Measurements from ENCODE around the gene PIP4K2A.

The PIP4K2A gene

GRCh38 chr10:22712956-22713852 is 1.2 kb downstream of the PIP4K2A start:
- H3K27me3 Mint-ChIP-seq: peaks cover 4% of the 10 kb centered on the region
- peak overlapping the region; percentile 84 for H3K27ac Mint-ChIP-seq
- intact Hi-C loops (cut with micrococcal nuclease): loop anchor here (5.0 to 10.0 kb wide), 5 partner anchors 106 to 1188 kb away; partner anchors contain the start of genes DNAJC1 and SKIDA1
- H3K9me3 Mint-ChIP-seq: peaks cover 4% of the 10 kb centered on the region
- peaks cover 16% of the 10 kb centered on the region for H3K36me3 Mint-ChIP-seq (ENCODE audit: low read depth)
- H3K4me1 Mint-ChIP-seq (ENCODE audit: low read depth): peaks cover 42% of the 10 kb centered on the region
- peak overlapping the region; percentile 91 for H3K4me3 Mint-ChIP-seq

- peaks cover 50% of the 10 kb centered on the region for H3K4me1 Mint-ChIP-seq (ENCODE audit: low read depth)
- peaks cover 4% of the 10 kb centered on the region for H3K27me3 Mint-ChIP-seq
- intact Hi-C loops (cut with micrococcal nuclease): loop anchor here (5.0 to 10.0 kb wide), 5 partner anchors 105 to 1188 kb away; partner anchors contain the start of genes DNAJC1 and SKIDA1
- peak overlapping the region; percentile 84 for H3K27ac Mint-ChIP-seq
- peak overlapping the region; percentile 91 for H3K4me3 Mint-ChIP-seq
- H3K36me3 Mint-ChIP-seq (ENCODE audit: low read depth): peaks cover 24% of the 10 kb centered on the region
- peaks cover 12% of the 10 kb centered on the region for H3K9me3 Mint-ChIP-seq
These were observed 2.0 kb downstream of the PIP4K2A start for GRCh38 chr10:22712211-22712955.

- H3K4me3 Mint-ChIP-seq: no peak overlapping the region
- H3K27ac Mint-ChIP-seq: no peak overlapping the region
- peaks cover 53% of the 10 kb centered on the region for H3K4me1 Mint-ChIP-seq (ENCODE audit: low read depth)
- intact Hi-C loops (cut with micrococcal nuclease): loop anchor here (5.0 to 10.0 kb wide), 5 partner anchors 104 to 1187 kb away; partner anchors contain the start of genes DNAJC1 and SKIDA1
- H3K27me3 Mint-ChIP-seq: no peaks in the 10 kb centered on the region
- H3K9me3 Mint-ChIP-seq: peaks cover 16% of the 10 kb centered on the region
- H3K36me3 Mint-ChIP-seq (ENCODE audit: low read depth): peaks cover 28% of the 10 kb centered on the region
These were observed 3.0 kb downstream of the PIP4K2A start for GRCh38 chr10:22711373-22711772.

- Mint-ChIP-seq H3K36me3 (ENCODE audit: low read depth) (peaks cover 40% of the 10 kb centered on the region), H3K4me1 (ENCODE audit: low read depth) (peaks cover 61% of the 10 kb centered on the region), H3K9me3 (peaks cover 24% of the 10 kb centered on the region), H3K27me3 (no peaks in the 10 kb centered on the region), H3K27ac (peak overlapping the region; percentile 84), H3K4me3 (peak overlapping the region; percentile 61)
- intact Hi-C loops (cut with micrococcal nuclease): loop anchor here (5.0 to 10.0 kb wide), 5 partner anchors 103 to 1185 kb away; partner anchors contain the start of genes DNAJC1 and SKIDA1
These were observed 4.1 kb downstream of the PIP4K2A start for GRCh38 chr10:22710139-22710745.

- Mint-ChIP-seq H3K9me3 (peaks cover 24% of the 10 kb centered on the region), H3K4me3 (no peak overlapping the region), H3K36me3 (ENCODE audit: low read depth) (peaks cover 49% of the 10 kb centered on the region), H3K27ac (no peak overlapping the region), H3K4me1 (ENCODE audit: low read depth) (peaks cover 69% of the 10 kb centered on the region), H3K27me3 (no peaks in the 10 kb centered on the region)
- intact Hi-C loops (cut with micrococcal nuclease): loop anchor here (10.0 kb wide), 1 partner anchor 54 kb away; no protein-coding TSS in a partner anchor
These were observed 5.6 kb downstream of the PIP4K2A start for GRCh38 chr10:22708772-22709171.

GRCh38 chr10:22705527-22705926 is 8.9 kb downstream of the PIP4K2A start:
- intact Hi-C loops (cut with micrococcal nuclease): loop anchor here (10.0 kb wide), 1 partner anchor 51 kb away; no protein-coding TSS in a partner anchor
- H3K27ac Mint-ChIP-seq: peak overlapping the region; percentile 89

GRCh38 chr10:22704942-22705341 is 9.4 kb downstream of the PIP4K2A start:
- Mint-ChIP-seq H3K4me1 (ENCODE audit: low read depth) (peaks cover 82% of the 10 kb centered on the region), H3K36me3 (ENCODE audit: low read depth) (peaks cover 60% of the 10 kb centered on the region), H3K27ac (peak overlapping the region; percentile 89), H3K4me3 (peak overlapping the region; percentile 27), H3K9me3 (peaks cover 24% of the 10 kb centered on the region), H3K27me3 (no peaks in the 10 kb centered on the region)
- intact Hi-C loops (cut with micrococcal nuclease): loop anchor here (10.0 kb wide), 1 partner anchor 50 kb away; no protein-coding TSS in a partner anchor

More at GRCh38 chr10:22705527-22705926, 8.9 kb downstream of the PIP4K2A start:
- no peaks in the 10 kb centered on the region for H3K27me3 Mint-ChIP-seq
- no peak overlapping the region for H3K4me3 Mint-ChIP-seq
- H3K9me3 Mint-ChIP-seq: peaks cover 24% of the 10 kb centered on the region
- H3K36me3 Mint-ChIP-seq (ENCODE audit: low read depth): peaks cover 60% of the 10 kb centered on the region
- peaks cover 82% of the 10 kb centered on the region for H3K4me1 Mint-ChIP-seq (ENCODE audit: low read depth)

- H3K36me3 Mint-ChIP-seq (ENCODE audit: low read depth): peaks cover 60% of the 10 kb centered on the region
- intact Hi-C loops (cut with micrococcal nuclease): loop anchor here (10.0 kb wide), 1 partner anchor 50 kb away; no protein-coding TSS in a partner anchor
These were observed 9.9 kb downstream of the PIP4K2A start for GRCh38 chr10:22704471-22704911.

GRCh38 chr10:22702348-22702747 is 12.0 kb downstream of the PIP4K2A start:
- H3K27ac Mint-ChIP-seq: no peak overlapping the region
- peaks cover 12% of the 10 kb centered on the region for H3K9me3 Mint-ChIP-seq
- H3K4me3 Mint-ChIP-seq: no peak overlapping the region
- peaks cover 69% of the 10 kb centered on the region for H3K4me1 Mint-ChIP-seq (ENCODE audit: low read depth)
- H3K36me3 Mint-ChIP-seq (ENCODE audit: low read depth): peaks cover 48% of the 10 kb centered on the region
- intact Hi-C loops (cut with micrococcal nuclease): loop anchor here (10.0 kb wide), 1 partner anchor 48 kb away; no protein-coding TSS in a partner anchor
- H3K27me3 Mint-ChIP-seq: no peaks in the 10 kb centered on the region

More at GRCh38 chr10:22704471-22704911, 9.9 kb downstream of the PIP4K2A start:
- H3K4me3 Mint-ChIP-seq: peak overlapping the region; percentile 27
- H3K27me3 Mint-ChIP-seq: no peaks in the 10 kb centered on the region
- peaks cover 24% of the 10 kb centered on the region for H3K9me3 Mint-ChIP-seq
- H3K4me1 Mint-ChIP-seq (ENCODE audit: low read depth): peaks cover 84% of the 10 kb centered on the region
- H3K27ac Mint-ChIP-seq: peak overlapping the region; percentile 89

GRCh38 chr10:22701132-22701826 is 13.1 kb downstream of the PIP4K2A start:
- Mint-ChIP-seq H3K27me3 (no peaks in the 10 kb centered on the region), H3K27ac (no peak overlapping the region), H3K4me3 (no peak overlapping the region), H3K4me1 (ENCODE audit: low read depth) (peaks cover 65% of the 10 kb centered on the region), H3K36me3 (ENCODE audit: low read depth) (peaks cover 43% of the 10 kb centered on the region), H3K9me3 (peaks cover 7% of the 10 kb centered on the region)
- intact Hi-C loops (cut with micrococcal nuclease): loop anchor here (10.0 kb wide), 1 partner anchor 46 kb away; no protein-coding TSS in a partner anchor

GRCh38 chr10:22700489-22700888 is 13.9 kb downstream of the PIP4K2A start:
- H3K4me3 Mint-ChIP-seq: no peak overlapping the region
- H3K27me3 Mint-ChIP-seq: no peaks in the 10 kb centered on the region
- H3K4me1 Mint-ChIP-seq (ENCODE audit: low read depth): peaks cover 57% of the 10 kb centered on the region
- peaks cover 35% of the 10 kb centered on the region for H3K36me3 Mint-ChIP-seq (ENCODE audit: low read depth)
- intact Hi-C loops (cut with micrococcal nuclease): loop anchor here (10.0 kb wide), 1 partner anchor 46 kb away; no protein-coding TSS in a partner anchor
- H3K27ac Mint-ChIP-seq: no peak overlapping the region
- no peaks in the 10 kb centered on the region for H3K9me3 Mint-ChIP-seq

GRCh38 chr10:22699976-22700375 is 14.4 kb downstream of the PIP4K2A start:
- Mint-ChIP-seq H3K9me3 (no peaks in the 10 kb centered on the region), H3K36me3 (ENCODE audit: low read depth) (peaks cover 30% of the 10 kb centered on the region), H3K4me3 (no peak overlapping the region), H3K27ac (no peak overlapping the region), H3K27me3 (no peaks in the 10 kb centered on the region), H3K4me1 (ENCODE audit: low read depth) (peaks cover 53% of the 10 kb centered on the region)
- intact Hi-C loops (cut with micrococcal nuclease): loop anchor here (10.0 kb wide), 1 partner anchor 45 kb away; no protein-coding TSS in a partner anchor
